CD4-positive, alpha-beta T cell treated with Interleukin-6 for 4 hours (primary cell): ENCODE measurements around the gene PTPRN2.
"Not testable (repeated sequence)": the region's sequence is repeated elsewhere in the genome, so short reads cannot be mapped to it uniquely, and the experiment has no call there.

Experiments used
- DNase-seq: peaks from one replicate; pipeline ENCODE4 v3.0.0-alpha.2; 2020; ENCODE audit warnings: mixed read lengths

The PTPRN2 gene

DNA sequence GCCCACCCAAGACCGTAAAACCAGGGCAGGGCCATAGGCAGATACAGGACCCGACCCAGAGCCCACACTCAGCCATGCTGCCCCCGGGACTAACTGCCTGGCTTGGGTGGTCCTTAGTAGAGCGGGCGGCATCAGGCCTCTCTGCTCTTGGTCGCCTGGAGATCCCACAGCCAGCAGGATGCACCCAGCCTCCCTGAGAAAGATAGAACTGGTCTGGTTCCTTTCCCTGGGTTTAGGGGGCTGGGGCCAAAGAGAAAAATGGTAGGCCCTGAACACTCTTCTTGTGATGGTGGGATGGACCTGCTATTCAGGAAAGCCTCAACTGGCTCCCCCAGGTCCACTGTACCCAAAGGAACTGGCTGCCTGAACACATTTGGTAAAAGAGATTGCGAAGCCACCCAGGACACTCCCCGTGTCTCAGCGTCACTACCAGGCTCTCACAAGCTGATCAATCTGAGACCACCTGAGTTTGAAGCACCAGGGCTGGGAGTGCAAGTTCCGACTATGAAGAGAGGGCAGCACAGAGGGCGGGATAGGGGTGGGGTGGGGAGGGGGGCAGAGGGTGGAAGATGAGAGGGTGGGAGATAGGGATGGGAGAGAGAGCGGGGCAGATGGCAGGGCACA, 659.3 kb downstream of the PTPRN2 start:
- DNase-seq = no peak

DNA sequence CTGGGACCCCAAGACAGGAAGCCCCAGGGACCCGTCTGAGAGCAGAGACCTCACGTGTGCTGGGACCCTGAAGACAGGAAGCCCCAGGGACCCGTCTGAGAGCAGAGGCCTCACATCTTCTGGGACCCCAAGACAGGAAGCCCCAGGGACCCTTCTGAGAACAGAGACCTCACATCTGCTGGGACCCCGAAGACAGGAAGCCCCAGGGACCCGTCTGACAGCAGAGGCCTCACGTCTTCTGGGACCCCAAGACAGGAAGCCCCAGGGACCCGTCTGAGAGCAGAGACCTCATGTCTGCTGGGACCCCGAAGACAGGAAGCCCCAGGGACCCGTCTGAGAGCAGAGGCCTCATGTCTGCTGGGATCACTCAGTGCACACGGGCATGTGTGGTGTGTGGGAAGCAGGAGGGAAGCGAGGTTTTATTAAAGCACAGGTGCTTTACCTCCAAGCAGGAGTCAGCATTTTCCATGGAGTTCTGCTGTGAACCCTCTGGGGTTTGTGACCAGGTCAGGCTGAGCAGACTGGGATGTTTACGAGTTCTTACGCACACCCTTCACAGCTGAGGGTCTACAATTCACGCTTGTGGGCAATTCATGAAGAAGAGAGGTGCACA, 660.2 kb downstream of the PTPRN2 start:
- DNase-seq = no peak

DNA sequence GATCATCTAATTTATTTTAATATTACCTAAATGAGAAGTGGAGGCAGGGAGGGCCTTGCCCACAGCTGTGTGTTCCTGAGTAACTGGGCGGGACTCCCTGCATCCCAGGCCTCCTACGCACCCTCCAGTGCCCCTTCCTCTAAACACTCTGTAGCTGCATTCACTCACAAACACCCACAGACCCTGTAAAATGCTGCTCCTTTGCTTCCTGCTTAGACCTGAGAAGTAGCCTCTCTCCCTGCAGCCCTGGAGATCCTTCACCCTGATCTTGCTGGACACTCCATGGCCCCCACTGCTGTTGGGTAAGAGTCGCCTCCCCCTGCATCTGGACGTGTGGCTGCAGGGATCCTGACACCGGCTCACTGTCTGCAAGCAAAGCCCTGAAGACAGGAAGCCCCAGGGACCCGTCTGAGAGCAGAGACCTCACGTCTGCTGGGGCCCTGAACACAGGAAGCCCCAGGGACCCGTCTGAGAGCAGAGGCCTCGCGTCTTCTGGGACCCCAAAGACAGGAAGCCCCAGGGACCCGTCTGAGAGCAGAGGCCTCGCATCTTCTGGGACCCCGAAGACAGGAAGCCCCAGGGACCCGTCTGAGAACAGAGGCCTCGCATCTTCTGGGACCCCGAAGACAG, 661.0 kb downstream of the PTPRN2 start:
- no peak for DNase-seq

DNA sequence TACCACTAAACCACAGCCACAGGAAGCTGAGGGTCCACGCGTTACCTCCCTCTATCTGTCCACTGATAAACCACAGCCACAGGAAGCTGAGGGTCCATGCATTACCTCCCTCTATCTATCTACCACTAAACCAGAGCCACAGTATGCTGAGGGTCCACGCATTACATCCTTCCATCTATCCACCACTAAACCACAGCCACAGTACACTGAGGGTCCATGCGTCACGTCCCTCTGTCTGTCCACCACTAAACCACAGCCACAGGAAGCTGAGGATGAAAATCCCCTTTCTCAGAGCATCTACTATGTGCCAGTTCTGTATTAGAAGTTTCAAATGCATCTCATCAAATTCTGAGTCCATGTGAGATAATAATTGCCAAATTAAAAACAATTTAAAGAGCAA, 661.5 kb downstream of the PTPRN2 start:
- DNase-seq = no peak

DNA sequence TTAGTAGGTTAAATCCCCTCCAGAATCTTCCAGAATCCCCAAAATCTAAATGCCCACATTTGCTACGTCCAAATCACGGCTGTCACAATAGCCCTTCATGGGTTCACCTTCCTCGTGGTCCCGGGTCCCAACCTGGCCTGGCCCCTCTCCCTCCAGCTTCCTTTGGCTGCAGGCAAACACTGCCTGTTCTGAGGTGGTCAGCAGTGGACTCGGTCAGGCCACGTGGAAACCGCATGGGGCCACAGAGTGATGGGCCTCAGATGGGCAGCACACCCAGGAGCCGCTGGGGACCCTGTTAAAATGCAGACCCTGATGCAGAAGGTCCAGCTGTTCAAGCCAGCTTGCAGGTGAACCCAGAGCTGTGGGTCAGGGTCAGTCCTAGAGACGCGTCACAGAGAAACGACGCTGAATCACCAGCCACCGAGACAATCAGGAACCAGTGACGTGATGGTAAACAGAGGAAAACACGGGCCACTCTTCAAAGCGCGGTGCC, 662.2 kb downstream of the PTPRN2 start:
- DNase-seq = no peak

DNA sequence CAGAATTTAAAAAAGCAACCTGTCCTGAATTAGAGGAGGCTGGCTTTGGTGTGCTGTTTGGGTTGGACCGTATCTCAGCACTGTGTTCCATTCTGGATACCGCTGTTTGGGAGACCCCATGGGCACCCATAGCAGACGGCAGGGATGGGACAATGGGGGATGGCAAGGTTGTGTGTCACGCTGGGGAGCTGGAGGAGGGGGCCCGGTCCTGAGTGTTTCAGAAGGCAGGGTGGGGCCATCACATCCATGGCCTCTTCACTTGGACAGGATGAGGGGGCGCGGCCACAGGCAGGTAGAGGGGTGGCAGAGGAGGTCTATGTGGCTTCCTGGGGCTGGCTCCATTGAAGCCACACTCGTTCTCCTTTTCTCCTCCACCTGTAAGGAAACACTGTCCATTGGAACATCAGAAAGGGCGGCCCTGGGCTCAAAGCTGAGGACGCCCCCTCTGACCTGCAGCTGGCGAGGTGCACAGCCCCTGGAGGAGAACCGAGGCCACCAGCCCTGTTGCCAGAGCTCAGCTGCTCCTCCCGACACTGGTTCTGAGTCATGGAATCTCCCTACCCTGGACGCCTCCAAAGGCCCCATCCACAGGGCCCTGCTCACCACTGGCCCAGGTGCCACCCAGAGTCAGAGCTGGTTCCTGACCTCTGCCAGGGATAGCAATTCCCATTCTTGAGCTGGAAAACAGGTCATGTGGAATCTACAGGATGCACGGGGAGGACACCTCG, 663.6 kb downstream of the PTPRN2 start:
- no peak for DNase-seq

DNA sequence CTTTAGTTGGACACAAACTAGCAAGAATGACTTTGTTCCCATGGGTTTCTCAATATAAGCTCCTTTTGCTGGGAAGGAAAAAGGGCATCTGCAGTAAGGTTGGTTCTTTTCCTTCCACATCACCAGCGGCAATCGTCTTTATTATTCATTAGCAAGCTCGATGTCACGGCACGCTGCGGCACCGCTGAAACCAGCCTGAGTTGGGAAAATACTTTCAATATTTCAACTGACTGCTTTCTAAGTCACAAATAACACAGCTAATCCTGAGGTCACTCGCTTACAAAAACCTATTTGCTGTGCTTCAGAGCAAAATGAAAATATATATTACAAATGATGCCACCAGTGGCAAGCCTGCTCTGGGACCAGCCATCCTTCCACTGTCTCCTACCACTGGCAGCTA, 665.0 kb downstream of the PTPRN2 start:
- DNase-seq = no peak

DNA sequence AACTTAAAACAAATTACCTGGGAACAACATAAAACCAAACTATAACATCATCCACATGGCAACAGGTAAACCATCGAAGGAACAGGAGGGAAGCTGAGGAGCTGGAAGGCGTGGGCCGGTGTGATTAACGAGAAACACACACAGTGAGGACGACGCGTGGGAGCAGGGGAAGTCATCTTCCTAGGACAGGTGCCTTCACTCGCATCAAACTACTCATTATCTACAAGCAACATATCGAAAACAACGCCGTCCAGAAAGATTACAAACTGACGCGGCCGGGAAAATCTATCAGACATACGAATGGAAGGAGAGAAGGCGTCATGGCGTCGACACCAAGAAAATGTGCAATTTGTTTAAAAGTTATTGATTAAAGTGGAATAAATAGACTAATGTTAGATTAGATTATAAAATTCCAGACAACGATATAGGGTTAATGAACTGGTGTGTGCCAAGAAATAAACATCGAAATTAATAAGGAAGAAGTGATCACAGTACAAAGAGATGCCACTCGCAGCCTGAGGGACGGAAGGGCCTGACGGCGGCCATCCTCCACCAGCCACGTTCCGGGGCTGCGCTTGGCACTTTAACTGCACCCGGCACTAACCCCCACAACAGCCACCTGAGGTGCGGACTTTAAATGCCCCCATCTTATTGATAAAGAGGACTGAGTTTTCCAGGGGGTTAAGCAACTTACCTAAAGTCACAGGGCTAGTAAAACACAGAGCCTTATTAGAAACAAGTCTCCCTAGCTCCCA, 669.1 kb downstream of the PTPRN2 start:
- no peak for DNase-seq

DNA sequence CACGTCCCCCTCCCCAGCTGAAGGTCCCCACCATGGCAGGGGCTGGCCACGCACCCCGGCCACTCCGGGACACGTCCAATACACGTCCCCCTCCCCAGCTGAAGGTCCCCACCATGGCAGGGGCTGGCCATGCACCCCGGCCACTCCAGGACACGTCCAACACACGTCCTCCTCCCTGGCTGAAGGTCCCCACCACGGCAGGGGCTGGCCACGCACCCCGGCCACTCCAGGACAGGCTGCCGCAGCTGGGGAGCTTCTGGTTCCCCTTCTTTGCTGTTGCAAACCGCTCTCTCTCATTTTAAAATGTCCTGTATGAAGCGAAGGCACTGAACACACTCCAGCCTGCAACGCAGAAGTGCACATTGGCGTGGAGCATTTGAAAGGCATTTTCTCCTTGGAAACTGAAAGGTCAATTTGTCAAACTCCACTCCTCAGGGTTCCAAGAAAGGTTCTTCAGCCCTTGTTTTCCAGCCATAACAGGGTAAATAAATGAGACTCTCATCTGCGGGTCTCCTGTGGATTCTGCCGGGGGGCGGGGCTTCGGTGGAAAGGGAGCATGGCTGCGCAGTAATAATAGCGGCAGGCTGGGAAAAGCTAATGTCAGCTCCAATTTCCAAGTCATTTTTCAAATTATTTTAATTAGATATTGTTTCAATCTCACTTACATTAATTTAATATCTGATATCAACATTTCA, 670.5 kb downstream of the PTPRN2 start:
- no peak for DNase-seq

DNA sequence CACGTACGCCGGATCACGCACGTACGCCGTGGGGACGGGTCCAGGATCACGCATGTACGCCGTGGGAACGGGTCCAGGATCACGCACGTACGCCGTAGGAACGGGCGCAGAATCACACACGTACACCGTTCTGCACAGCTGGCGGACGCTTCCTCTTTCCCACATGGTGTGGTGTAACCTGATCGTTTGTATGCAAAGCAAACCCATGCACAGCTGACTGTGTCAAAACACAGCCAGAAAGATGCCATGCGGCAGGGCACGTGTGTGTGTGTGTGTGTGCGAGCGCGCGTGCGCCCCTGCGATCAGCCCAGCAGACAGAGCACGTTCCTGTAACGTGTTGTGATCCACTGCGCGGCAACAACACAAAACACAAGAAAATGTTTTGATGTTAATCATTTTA, 677.2 kb downstream of the PTPRN2 start:
- DNase-seq = no peak

DNA sequence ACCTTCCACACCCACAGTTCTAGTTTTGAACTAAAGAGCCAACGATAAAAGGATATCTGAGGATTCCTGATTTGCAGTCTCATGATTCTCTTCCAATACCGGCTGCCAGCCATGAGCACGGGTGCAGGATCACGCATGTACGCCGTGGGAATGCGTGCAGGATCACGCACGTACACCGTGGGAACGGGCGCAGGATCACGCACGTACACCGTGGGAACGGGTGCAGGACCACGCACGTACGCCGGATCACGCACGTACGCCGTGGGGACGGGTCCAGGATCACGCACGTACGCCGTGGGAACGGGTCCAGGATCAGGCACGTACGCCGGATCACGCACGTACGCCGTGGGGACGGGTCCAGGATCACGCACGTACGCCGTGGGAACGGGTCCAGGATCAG, 677.6 kb downstream of the PTPRN2 start:
- DNase-seq = not testable (repeated sequence)

DNA sequence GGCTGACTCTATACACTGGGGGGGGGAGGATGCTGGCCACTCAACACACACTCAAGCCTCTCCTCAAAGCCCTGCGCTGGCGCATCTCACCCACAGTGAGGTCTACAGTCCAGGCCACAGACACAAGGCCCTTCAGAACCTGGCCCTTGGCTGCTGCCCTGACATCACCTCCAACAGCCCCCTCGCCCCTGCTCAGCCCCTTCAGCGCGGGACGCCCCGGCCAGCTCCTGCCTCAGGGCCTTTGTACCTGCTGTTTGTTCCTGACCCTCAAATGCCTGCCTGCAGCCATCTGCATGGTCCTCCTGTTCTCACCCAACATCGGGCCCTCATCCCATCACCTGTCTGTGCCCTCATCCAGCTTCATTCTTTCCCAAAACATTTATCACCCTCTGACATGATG, 678.3 kb downstream of the PTPRN2 start:
- DNase-seq = no peak

DNA sequence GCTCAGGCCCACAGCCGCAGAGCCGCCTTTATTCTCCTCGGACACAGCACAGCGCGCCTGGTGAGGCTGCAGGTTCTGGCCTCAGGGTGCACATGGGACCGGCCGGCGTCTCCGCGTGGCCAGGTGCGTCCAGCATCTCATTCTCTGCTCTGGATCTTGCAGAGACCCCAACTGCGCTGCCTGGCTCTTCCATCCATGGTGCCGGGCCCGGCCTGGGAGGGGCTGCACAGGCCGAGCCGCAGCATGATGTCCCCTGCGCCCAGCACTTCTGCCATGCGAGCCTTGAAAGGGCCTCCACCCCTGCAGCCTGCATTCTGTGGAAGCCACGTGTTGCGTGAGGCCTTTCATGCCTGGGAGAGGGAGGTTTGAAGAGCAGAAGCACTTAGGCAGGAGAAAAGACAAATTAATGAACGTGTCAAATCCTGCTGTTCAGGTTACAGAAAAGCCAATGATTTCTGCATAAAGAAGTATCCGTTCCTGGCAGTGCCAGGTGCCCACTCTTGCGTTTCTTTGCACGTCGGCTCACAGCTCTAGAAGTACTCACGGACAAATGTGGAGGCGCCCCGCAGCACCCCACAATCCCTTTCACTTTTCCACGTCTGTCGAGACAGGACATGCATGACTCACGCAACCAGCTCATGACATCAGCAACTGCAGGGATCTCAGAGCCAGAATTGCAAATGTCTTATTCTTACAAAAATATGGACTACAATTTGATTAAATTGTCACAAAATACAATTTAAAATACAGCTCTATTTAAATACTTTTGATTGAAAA, 679.4 kb downstream of the PTPRN2 start:
- DNase-seq = no peak

DNA sequence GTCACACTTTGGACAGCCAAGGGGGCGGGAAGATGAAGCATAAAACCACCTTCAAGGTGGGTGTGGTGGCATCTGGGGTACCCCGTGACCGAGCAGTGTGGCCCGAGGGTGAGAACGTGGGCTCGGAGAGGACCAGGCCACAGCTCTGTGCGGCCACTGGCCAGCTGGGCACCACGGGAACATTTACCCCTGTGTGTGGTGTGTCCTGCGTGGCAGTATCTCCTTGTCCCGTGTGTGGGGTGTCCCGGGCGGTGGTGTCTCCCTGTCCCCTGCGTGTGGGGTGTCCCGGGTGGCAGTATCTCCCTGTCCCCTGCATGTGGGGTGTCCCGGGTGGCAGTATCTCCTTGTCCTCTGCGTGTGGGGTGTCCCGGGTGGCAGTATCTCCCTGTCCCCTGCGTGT, 680.5 kb downstream of the PTPRN2 start:
- DNase-seq = no peak

DNA sequence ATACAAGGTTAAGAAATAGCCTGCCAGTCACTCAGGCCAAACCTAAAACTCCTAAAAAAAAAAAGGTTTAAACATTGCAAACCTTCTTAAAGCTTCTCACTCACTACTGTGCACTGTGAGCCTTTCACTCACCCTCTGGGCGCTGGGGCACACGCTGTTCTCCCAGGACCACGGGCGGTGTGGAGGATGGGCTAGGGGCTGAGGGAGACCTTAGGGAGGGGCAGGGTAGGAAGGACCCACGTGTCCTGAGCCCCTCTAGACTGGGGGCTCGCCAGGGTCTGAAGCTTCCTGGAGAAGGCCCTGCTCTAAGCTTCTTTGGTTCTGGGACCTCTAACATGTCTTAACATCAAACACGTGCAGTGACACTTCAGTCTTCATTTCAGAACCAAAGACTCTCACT, 681.0 kb downstream of the PTPRN2 start:
- no peak for DNase-seq

DNA sequence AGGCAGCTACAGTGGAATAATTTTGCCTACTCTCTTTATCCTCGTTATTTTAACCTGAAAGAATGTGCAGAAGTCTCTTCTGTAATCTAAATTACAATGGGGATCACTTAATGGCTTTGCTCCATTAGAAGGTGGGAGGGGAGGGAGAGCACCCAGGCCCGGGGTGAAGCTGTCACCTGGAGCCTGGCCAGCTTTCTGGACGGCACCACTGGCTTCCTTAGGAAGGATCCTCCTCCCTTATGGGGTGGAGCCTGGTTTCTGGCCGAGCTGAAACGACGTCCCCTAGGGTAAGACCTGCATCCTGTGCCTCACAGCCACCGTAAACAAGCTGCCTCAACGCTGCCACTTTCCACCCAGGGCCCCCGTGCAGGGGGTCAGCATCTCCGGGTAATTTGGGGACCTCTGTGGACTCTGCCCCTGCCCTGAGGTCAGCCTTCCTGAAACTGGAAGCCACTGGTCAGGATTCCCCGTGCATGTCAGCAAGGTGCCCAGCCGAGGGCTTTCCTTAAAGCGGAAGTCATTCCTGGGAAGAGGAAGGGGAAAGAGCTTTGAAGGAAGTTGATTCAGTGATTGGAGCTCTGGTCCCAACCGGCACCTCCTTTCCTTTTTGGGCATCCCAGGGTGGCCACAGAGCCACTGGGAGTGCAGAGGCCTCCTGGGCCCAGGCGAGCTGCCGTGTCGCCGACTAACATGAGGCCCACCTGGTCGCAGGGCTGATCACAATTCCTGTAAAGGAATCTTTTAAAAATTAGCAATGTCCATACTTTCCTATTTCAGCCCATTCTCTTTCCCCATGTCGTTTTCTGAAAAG, 681.8 kb downstream of the PTPRN2 start:
- DNase-seq = no peak

DNA sequence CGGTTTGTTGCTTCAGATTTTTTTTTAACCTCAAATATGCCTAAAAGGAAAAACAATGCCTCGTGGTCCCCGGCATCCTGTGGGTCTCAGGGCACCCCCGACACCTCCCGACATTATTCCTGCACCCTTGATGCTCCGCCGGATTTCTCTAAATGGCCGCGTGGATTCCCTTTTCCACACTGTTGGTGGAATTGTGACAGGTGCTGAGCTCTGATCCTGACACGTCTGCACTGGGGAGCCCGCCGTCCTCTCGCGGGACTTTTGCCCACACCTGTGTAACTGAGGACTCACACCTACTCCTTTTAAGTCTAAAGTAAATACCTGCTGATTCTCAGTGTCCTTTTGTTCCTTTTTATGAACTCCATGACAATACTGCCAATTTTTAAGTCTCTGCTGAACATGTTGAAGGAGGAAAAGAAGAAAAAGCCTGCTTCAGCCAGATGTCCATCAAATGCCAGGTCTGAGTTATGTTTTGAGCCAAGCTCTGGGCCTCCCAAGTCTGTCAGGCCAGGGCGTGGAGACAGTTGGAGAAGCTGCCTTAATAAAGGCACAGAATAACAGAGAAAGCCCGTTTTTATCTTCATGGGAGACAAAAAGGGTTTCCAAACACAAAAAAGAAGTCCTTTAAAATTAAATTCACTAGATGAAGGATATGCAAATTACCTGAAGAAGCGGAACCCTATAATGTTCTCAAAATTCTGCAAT, 682.6 kb downstream of the PTPRN2 start:
- no peak for DNase-seq

DNA sequence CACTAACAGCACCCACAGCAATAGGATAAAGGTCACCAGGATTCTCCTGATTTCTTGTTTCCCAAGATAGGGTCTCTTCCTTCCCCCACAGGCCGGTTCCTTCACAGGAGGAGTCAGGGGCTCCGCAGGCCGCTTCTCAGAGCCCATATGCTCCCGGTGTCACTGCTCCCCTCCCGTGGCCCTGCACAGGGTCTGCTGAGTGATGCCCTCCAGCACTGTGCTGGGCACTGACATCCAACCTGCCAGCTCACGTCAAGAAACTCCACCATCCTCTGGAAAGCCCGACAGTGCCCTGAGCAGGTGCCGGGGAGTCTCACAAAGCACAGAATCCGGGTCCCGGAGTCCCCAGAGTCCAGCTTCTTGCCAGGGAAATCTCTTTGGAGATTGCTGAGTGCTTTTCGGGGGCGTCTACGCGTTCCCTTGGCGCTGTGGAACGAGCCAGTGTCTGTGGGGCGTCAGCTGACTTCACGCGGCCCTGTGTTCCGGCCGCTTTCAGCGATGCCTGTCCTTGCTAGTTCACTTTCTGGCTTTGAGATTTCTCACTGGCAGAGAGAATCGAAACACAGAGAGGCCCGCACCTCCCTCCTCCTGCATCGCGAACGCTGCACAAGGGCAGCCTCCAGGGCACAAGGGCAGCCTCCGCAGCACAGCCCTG, 683.3 kb downstream of the PTPRN2 start:
- DNase-seq = no peak

DNA sequence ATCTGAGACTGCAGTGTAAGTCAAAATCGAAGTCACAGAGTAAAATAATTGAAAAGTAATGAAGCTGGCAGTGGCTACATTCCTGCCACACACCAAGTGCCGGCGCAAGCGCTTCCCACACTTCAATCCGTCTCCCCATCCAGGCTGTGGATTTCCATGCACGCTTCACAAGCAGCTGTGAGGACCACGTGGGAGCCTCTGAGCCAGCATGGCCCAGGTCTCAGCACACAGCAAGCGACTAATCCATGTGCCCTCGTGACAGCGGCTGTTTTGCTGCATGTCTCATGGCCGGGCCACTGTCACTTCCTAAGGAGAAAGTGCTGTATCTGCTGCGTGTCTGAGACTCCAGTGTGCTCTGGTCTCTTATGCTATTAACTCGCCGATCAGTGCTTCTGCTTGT, 683.9 kb downstream of the PTPRN2 start:
- no peak for DNase-seq
